Measurements from ENCODE around the gene TEN1.
"Not testable (repeated sequence)": the region's sequence is repeated elsewhere in the genome, so short reads cannot be mapped to it uniquely, and the experiment has no call there.

The TEN1 gene

DNA sequence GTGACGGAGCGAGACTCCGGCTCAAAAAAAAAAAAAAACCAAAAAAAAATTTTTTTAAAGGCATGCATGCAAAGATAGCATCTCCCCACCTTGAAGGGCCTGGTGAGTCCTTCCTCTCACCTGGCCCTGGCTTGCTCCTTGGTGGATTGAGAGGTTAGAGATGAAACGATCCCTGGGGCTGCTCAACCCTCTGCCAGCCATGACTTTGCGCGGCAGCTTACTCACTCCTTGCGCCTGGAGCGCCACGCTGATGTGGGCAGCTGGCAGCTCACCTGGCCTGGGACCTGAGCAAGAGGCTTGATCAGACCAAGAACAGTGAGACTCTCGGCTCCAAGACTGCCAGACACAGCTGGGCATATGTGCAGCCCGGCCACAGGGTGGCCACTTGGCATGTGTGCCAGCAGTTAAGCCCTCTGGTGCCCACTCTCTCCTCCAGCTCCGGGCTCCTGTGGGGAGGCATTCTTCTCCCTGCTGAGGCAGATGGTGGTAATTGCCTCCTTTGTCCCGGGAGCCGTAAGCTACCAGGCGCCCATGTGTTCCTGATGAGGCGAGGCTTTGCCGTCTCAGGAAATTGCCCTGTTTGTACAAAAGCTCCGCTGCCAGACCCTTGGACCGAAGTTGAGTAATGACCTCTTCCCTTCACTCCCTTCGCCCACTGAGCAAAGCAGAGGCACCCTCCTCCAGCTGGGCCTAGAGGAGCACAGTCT lies 53.2 kb downstream of the TEN1 start:
- DNase-seq, result no peak

DNA sequence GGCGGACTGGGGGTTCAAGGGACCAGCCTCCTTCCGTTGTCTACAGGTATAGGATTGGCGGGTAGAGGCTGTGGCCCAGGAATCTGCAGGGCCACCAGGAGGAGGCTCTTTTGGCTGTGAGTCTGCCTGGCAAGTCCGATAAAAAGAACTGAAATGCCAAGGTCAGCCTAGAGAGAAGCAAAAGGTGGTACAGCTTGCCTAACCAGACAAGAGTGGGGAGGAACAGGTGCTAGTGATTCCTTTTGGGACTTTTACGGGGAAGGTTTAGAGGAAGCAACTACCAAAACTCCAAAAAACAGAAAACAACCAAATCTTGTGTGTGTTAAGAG lies 53.7 kb downstream of the TEN1 start:
- DNase-seq, result no peak

DNA sequence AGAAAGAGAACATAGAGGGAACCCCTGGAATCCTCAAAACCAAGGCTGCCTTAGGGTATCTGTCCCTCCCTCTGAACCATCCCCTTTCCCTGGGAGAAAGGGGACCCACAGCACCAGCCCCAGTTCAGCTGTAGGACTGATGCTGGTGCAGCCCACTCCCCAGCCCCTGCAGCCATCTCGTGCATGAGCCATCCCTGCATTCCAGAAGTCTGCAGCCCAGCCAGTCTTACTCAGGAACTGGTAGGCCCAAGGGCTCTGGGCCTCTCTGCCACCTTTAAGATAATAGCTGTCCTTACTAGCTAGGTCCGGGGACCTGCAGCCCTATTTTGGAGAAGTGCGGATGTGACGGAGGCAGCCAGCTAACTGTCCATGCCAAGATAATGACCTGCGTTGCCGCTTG lies 54.1 kb downstream of the TEN1 start:
- no peak for DNase-seq

GRCh38 chr17:76034428-76035350 lies 55.6 kb downstream of the TEN1 start:
- no peak for DNase-seq

DNA sequence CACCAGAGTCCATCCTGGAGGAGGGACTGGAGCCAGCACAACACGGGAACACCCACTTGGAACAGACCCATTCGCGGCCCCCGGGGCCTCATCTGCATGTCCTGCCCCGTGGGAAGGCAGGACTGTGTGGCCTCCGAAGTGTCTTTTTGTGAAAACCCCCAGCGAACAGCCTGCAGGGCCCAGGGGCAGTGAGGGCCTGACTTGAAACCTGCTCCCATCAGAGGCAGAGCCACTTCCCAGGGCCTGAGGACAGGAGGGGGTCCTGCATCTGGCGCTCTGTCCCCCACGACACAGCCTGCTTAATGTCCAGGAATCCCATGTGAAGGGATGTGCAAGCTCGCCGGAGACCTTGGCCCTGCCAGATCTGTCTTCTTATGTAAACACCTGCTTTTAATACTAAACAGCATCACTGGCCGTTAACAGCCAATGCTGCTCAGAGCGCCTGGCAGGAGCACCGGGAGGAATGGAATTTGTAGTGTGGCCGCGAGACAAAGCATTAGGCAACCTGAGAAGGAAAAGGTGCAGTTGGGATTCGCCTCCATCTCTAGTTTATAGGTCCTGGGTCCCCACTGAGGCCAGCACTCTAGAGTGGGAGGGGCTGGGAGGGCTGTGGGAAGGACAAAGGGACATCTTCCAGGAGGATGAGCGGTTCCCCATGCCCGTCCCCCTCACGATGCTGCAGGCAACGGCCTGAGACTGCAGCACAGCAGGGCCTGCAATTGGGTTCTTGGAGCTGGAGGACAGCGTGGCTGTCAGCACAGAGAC lies 57.6 kb downstream of the TEN1 start:
- no peak for DNase-seq

GRCh38 chr17:76038050-76038449 lies 59.0 kb downstream of the TEN1 start:
- no peak for DNase-seq

- DNase-seq, result no peak
These were observed 60.1 kb downstream of the TEN1 start for GRCh38 chr17:76039121-76039520.

GRCh38 chr17:76040376-76040775 lies 61.3 kb downstream of the TEN1 start:
- DNase-seq, result no peak

DNA sequence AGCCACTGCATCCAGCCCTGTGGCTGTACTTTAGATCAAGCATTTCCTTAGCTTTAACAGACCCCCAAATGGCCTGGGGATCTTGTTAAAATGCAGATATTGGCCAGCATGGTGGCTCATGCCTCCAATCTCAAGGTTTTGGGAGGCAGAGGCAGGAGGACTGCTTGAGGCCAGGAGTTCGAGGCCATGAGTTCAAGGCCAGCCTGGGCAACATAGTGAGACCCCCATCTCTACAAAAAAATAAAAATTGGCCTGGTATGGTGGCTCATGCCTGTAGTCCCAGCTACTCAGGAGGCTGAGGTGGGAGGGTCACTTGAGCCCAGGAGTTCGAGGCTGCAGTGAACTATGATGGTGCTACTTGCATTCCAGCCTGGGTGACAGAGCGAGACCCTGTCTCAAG lies 63.8 kb downstream of the TEN1 start:
- not testable (repeated sequence) for DNase-seq

- not testable (repeated sequence) for DNase-seq
These were observed 65.5 kb downstream of the TEN1 start for GRCh38 chr17:76044475-76045007.

GRCh38 chr17:76046064-76046463 lies 67.0 kb downstream of the TEN1 start:
- no peak for DNase-seq

DNA sequence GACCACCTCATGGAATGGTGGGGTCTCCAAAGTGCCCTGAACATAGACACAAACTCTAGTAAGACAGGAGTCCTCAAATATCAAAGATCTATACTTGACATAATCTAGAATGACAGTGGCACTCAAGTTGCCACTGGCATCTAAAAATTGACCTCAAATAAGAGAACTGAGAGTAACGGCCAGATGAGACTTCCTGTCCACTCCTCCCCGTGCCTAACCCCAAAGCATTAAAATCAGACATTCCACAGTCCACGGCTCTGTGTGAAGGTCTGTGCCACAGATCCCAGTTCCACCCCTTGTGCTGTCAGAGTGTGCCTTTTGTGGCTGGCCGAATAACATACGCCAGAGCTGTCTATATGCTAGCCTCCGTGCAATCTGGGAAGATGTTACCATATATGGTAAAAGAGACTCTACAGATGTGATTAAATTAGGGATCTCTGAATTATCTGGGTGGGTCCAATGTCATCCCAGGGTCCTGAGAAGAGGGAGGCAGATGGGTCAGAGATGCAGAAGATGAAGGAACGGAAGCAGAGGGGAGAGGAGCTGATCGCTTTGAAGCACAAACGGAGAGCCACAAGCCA lies 69.1 kb downstream of the TEN1 start:
- no peak for DNase-seq

- DNase-seq, result no peak
These were observed 69.7 kb downstream of the TEN1 start for GRCh38 chr17:76048711-76049110.

- no peak for DNase-seq
These were observed 70.2 kb downstream of the TEN1 start for GRCh38 chr17:76049239-76049638.

DNA sequence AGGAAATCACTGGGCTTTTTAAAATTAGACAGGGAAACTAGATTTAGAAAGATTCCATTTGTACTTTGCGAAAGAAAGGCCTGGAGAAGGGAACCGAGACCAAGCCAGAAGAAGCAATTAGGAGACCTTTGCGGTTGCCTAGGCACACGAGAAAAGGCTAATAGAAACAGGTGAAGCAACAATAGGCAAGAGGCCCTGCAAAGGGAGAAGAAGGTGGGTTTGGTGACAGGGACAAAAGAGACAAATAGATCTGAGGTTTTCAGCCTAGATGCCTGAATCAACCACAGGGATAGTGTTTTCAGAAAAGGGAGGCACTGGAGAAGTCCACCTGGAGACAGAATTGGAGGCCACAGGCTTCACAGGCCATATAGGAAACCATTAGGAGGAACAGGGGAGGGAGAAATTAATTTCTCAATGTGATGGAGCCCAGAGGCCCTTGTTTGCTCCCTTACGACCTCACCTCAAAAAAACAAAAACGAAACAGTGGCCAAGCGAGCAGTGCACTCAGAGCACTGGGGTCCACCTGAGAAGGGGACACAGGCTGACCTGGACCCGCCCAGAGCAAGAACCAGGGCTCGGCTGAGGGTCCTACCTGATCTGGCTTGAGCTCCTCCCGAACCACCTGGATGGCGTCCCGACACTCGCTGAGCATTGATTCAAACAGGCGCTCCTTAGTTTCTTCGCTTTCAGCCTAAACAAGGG lies 70.9 kb downstream of the TEN1 start:
- no peak for DNase-seq
